Tracheal epithelial cell (primary cell): ENCODE data around the gene OGDHL. TPM values are rescaled to one million over a fixed set of nuclear protein-coding genes. Genes with fewer than 3 reads are reported as not detected.

Experiments
- total RNA-seq: library from RNA; depleted of rRNA; stranded (reverse); fragments of >200 nt; gene quantifications from 2 replicates; pipeline ENCODE4 v1.2.1, GENCODE V29; 2014

OGDHL gene
- 0.21 and 1.2 TPM in 2 replicates for total RNA-seq

GRCh38 chr10:49761789-49762565 is at the start of gene OGDHL:
Gene OGDHL (minus strand): TSS chr10:49762323. CDS start chr10:49758592, 3,731 bp downstream.

Other genes with a start within 250 kb of the OGDHL start
- 13.7 and 20.0 TPM in 2 replicates for gene ERCC6, start 223.2 kb downstream of the OGDHL start, total RNA-seq
- not detected in 2 replicates for gene SLC18A3, start 152.0 kb downstream of the OGDHL start, total RNA-seq
- not detected in 2 replicates for gene CHAT, start 148.3 kb downstream of the OGDHL start, total RNA-seq
- gene C10orf53, start 82.7 kb downstream of the OGDHL start, total RNA-seq = not detected in 2 replicates
- 43.9 and 52.2 TPM in 2 replicates for gene PARG, start 179.7 kb upstream of the OGDHL start, total RNA-seq
- 11.5 and 20.5 TPM in 2 replicates for gene TIMM23B, start 179.7 kb upstream of the OGDHL start, total RNA-seq
- gene AGAP6, start 226.1 kb upstream of the OGDHL start, total RNA-seq = 2.6 and 2.9 TPM in 2 replicates